Measurements from ENCODE around the gene RUFY4.

The RUFY4 gene

GRCh38 chr2:218125626-218126080, 56.6 kb downstream of the RUFY4 start, which contains the start of gene CXCR2:
CXCR2 (plus strand) TSS chr2:218126028; CDS start chr2:218134802, 8,774 bp downstream.
- no peak for TF ChIP-seq CTCF (IDR thresholded peaks at IDR 0.05; ENCODE audit: insufficient read depth, low read length, missing control alignments)
- ChIA-PET POLR2A (no interaction called here), CTCF (no interaction called here)
- no peak within 1 kb of the TSS for H3K4me3 ChIP-seq (ENCODE audit: low read depth, low read length)
- no peak for DNase-seq (ENCODE audit: low read depth, low spot score)

- no peak overlapping the region for H3K4me3 ChIP-seq (ENCODE audit: low read depth, low read length)
- POLR2A ChIA-PET, result no interaction called here
- CTCF ChIA-PET, result interaction anchor here (0.9 to 1.6 kb wide), 2 partner anchors 28 to 41 kb away, joined by 3 to 4 read pairs; no protein-coding TSS in a partner anchor
- DNase-seq (ENCODE audit: low read depth, low spot score), result no peak
- TF ChIP-seq CTCF (IDR thresholded peaks at IDR 0.05; ENCODE audit: insufficient read depth, low read length, missing control alignments), result no peak
Observed at GRCh38 chr2:218127929-218128455, 58.9 kb downstream of the RUFY4 start.

GRCh38 chr2:218128781-218129457, 59.9 kb downstream of the RUFY4 start:
- POLR2A ChIA-PET, result interaction anchor here (0.6 kb wide), 1 partner anchor 124 kb away, joined by 3 read pairs; no protein-coding TSS in a partner anchor
- CTCF ChIA-PET, result no interaction called here
- H3K4me3 ChIP-seq (ENCODE audit: low read depth, low read length), result no peak overlapping the region
- TF ChIP-seq CTCF (IDR thresholded peaks at IDR 0.05; ENCODE audit: insufficient read depth, low read length, missing control alignments), result no peak
- no peak for DNase-seq (ENCODE audit: low read depth, low spot score)

DNA sequence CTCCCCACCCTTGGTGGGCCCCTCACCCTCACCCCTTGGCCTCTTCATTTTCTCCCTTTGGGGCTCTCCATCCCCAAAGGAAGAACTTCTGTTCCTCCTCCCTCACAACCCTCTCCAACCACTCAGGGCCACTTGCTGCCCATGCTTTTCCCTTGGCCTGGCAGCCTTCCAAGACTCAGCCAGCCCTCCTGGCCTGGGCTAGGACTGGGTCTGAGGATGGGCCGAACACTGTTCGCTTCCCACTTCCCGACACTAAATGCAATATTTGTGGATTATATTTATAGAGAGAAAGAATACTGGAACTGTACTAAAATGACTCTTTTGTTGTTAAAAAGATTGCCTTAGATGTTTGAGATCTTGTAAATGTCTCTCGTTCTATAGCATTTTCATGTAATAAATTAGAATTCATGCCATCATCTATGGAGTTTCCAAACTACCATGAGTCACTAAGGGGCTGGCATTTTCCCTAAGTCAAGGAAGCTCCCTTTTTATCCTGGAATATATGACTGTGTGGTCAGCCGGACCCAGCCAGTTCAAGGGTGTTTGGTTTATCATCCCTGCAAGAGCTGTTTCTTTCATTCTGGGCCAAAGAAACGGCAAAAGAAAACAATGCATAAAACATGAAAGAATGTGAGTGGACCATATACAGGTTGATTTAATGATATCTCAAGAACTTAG, 60.5 kb downstream of the RUFY4 start:
- H3K4me3 ChIP-seq (ENCODE audit: low read depth, low read length), result no peak overlapping the region
- CTCF ChIA-PET, result no interaction called here
- POLR2A ChIA-PET, result interaction anchor here (0.6 kb wide), 1 partner anchor 123 kb away, joined by 3 read pairs; no protein-coding TSS in a partner anchor
- TF ChIP-seq CTCF (IDR thresholded peaks at IDR 0.05; ENCODE audit: insufficient read depth, low read length, missing control alignments), result no peak
- DNase-seq (ENCODE audit: low read depth, low spot score), result no peak

DNA sequence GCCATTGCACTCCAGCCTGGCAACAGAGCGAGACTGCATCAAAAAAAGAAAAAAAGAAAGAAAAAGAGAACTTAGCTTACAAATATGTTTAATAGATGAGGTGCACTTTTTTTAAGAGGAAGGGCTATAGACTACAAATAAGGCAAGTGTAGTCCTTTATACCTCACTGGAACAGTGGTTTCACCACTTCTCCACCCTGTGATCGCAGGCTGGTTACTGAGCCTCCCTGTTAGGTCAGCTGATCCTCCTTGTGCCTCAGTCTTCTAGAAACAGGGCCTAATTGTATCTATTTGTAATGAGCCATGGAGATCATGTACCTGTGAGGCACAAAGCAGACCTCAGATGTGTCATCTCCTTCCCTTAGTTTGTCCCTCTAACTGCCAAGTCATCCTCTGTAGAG, 61.3 kb downstream of the RUFY4 start:
- ChIA-PET CTCF (no interaction called here), POLR2A (no interaction called here)

More for the DNA sequence above, 61.3 kb downstream of the RUFY4 start:
- no peak for TF ChIP-seq CTCF (IDR thresholded peaks at IDR 0.05; ENCODE audit: insufficient read depth, low read length, missing control alignments)
- H3K4me3 ChIP-seq (ENCODE audit: low read depth, low read length), result no peak overlapping the region
- no peak for DNase-seq (ENCODE audit: low read depth, low spot score)

Data from AG04449 (cell line).